Measurements from ENCODE around the gene KIAA0825.

KIAA0825 gene

DNA sequence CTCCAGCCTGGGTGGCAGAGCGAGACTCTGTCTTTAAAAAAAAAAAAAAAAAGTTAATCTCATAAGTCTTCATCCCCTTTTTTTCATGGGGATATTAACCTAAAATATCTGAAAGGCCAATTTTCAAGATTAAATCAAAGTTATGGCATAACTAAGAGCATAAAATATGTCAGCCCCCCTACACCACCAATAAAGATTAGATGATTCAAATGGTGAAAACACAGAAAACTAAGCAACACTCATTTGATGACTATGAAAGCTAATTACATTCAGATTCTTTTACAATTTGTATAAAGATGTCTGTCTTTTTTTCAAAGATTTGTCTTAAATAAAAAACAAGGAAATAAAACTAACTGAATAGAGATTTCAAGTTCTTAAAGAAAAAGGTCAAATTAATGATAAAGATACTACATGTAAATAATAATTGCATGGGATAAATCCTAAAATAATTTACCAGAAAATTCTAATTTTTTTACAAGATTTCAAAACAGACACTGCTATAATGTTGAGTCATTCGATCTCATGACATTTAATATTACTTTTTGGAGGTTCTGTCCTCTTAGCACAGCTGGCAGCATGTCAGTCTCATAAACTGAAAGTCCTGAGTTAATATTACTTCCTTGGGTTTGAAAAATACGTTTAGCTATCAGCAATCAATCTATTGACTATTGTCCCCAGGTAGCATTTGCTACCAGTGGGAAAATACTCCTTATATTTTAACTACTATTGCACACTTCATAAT is 112.9 kb downstream of the KIAA0825 start:
- DNase-seq (ENCODE audit: low read depth, low spot score) = no peak

GRCh38 chr5:94503677-94504076 is 114.7 kb downstream of the KIAA0825 start:
- no peak for DNase-seq (ENCODE audit: low read depth, low spot score)

DNA sequence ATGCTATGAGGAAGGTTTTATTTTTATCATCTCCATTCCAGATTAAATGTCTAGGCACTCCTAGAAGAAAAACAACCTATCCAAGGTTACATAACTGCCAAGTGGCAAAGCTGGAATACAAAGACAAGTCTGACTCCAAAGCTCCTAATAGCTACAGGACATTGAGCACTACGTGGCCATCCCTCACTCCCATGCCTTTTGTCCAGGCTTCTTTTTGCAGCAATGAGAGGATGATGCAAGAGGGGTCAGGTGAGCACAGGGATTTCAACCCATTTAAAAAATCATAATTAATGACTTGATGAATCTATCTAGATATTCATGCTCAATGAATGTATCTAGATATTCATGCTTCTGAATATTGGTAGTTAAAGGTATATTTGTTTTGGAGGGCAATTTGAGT is 117.0 kb downstream of the KIAA0825 start:
- no peak for DNase-seq (ENCODE audit: low read depth, low spot score)

GRCh38 chr5:94499806-94500205 is 118.6 kb downstream of the KIAA0825 start:
- no peak for DNase-seq (ENCODE audit: low read depth, low spot score)

DNA sequence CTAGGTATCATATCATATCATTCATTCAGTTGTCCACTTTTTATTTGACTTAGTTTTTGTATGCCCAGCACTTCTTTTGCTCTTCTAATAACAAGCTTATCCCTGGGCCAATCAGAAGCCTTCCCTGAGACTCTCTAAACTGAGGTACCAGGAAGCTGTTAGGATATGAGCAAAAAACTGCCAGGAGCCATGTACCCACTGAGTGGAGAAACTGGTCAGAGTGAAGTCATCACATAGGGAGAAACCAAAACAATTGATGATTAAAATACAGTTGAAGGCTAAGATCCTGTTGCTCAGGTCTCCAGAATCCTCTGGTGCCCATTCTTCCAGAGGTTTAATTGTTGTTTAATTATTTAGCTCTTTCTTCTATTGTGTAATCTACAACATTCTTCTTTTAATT is 120.2 kb downstream of the KIAA0825 start:
- no peak for DNase-seq (ENCODE audit: low read depth, low spot score)

DNA sequence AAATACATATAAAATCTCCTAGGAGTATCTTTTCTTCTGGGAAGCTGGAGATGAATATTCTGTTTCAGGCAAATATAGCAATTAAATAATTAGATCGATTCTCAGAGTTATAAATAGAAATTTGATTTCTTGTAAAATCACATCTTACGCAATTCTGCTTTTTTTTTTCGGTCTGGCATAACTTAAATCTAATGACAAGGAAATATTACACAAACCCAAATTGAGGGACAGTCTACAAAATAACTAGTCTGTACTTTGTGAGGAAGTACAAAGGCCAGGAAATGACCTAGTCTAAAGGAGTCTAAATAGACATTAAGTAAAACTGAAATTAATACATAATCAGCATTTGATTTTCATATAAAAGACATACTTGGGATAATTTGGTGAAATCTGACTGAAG is 133.3 kb downstream of the KIAA0825 start:
- DNase-seq (ENCODE audit: low read depth, low spot score) = no peak

DNA sequence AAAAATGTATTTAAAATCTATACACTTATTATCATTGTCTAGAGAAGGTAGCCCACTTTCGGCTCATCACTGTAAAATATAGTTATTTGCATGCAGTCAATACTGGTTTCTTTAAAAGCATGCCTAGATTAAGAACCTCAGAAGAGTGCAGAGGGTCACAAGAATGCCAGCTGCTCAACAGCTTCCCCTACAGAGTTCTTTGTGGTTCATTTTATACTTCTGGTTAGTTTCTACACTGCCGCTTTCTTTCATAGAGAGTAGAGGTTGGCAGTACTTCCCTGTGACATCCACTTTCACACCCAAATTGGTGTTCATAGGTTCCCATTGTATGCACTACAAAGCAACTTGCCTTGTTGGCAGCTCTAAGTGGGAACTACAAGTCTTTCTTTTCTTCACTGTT is 137.3 kb downstream of the KIAA0825 start:
- no peak for DNase-seq (ENCODE audit: low read depth, low spot score)

- no peak for DNase-seq (ENCODE audit: low read depth, low spot score)
These were observed 137.9 kb downstream of the KIAA0825 start for GRCh38 chr5:94480486-94480885.

DNA sequence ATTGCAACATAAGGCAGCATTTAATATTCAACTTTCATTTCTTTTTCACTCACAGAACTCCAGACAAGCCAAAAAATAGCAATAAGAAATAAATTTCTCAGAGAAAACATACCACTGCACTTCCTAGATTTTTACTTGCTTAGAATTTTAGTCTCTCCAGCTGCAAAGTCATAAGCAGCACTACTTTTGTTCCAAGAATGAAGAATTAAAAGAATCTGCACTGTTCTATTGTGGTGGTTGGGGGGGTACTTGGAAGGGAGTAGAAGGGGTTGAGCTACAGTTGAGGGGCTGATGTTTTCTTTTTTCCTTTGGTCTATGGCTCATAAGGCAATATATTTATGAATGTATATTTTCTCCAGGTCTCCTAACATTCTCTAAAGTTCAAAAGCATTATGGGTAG is 144.5 kb downstream of the KIAA0825 start:
- DNase-seq (ENCODE audit: low read depth, low spot score) = no peak

- no peak for DNase-seq (ENCODE audit: low read depth, low spot score)
These were observed 146.9 kb downstream of the KIAA0825 start for GRCh38 chr5:94471521-94471920.

DNA sequence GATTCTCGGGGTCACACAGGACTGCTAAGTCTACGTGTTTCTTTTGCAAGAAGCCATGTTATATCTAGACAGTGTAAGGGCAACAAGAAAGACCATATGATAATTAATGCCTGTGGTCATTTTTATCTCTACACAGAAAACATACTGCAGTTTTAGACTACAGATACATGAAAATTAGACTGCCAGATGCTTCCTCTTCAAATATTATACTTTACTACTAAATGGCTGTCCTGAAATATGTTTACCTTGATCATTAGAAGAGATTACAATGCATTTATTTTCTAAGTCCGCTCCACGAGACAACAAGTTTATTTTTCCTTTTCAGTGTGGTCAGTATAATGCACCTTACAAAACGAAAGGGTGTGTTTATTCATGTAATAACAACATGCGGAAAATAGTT is 147.6 kb downstream of the KIAA0825 start:
- DNase-seq (ENCODE audit: low read depth, low spot score) = no peak

GRCh38 chr5:94469894-94470329 is 148.5 kb downstream of the KIAA0825 start:
- DNase-seq (ENCODE audit: low read depth, low spot score) = no peak

GRCh38 chr5:94467954-94468930 is 150.2 kb downstream of the KIAA0825 start:
- DNase-seq (ENCODE audit: low read depth, low spot score) = no peak

GRCh38 chr5:94467346-94467953 is 151.0 kb downstream of the KIAA0825 start:
- no peak for DNase-seq (ENCODE audit: low read depth, low spot score)

GRCh38 chr5:94463739-94464138 is 154.7 kb downstream of the KIAA0825 start:
- no peak for DNase-seq (ENCODE audit: low read depth, low spot score)

DNA sequence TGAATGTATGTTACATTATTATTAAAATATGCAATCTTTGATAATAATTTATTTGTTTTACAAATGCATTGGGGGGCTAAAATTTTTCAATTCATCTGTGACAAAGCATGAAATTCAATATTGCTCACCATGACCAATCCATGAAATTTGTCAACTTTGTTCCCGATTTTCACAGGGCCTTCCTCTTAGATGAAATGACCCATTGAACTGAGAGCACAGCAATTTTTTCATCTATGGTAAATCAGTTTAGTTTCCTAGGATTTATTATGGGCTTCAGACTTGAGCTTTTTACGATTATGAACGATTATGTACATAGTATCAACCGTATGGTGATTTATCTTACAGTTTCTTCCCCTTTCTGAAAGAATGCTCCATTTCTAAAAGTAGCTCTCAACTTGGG is 157.3 kb downstream of the KIAA0825 start:
- no peak for DNase-seq (ENCODE audit: low read depth, low spot score)

- no peak for DNase-seq (ENCODE audit: low read depth, low spot score)
These were observed 158.5 kb downstream of the KIAA0825 start for GRCh38 chr5:94459915-94460314.

- no peak for DNase-seq (ENCODE audit: low read depth, low spot score)
These were observed 160.6 kb downstream of the KIAA0825 start for GRCh38 chr5:94457788-94458187.

- DNase-seq (ENCODE audit: low read depth, low spot score) = no peak
These were observed 172.7 kb downstream of the KIAA0825 start for GRCh38 chr5:94445726-94446125.

DNA sequence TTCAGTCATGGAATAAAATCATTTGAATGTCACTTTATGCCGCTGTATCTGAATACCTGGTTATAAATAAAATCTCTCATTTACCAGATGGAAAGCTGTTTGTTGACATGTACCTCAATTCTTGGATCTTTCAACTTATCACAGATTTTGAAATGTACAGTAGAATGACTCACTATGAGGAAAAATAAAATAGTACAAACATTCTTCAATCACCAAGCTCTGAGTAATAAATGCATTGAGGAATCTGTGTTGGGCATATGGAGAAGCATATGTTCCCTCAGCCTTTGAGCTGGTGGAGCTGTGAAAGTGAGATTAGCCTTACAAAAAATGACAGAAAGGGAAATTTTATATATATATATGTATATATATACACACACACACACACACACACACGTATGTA is 175.4 kb downstream of the KIAA0825 start:
- no peak for DNase-seq (ENCODE audit: low read depth, low spot score)

DNA sequence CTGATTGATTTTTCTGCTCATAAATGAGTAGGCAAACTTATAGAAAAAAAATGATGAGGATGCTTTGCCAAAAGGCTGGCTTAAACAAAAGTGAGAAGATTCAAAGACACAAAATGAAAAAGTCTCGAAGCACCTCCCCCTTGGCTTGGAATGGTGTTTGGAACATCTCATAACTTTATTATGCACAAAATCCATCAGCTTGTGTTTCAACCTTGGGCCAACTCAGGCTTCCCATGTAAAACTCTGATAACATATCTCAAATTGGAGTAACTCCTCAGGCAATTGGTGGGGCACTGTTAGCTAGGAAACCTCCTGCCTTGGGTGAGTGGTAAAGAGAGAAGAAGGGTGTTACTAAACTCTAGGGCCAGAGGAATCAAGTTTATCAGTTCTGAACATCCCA is 176.3 kb downstream of the KIAA0825 start:
- DNase-seq (ENCODE audit: low read depth, low spot score) = no peak

DNA sequence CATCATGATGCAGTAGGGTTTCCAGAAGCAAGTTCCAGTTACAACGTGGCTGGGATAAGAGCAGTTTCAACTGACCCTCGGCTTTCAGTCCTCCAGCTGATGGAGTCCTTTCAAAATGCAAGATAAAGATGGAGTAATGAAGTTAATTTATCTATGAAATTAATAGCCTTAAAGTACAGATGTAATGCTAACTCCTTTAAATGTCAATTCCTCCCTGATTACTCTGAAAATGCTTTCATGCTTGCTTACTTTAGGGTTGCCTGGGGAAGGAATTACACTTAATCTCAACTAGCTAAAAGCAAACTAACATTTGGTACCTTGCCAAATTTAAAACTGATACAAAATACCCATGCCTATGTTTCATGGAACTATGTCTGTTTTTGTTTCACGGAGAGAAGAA is 178.4 kb downstream of the KIAA0825 start:
- no peak for DNase-seq (ENCODE audit: low read depth, low spot score)

All from ELF-1 (cell line).